VCaP (cell line): ENCODE data around the gene PAK4.
A peak's percentile ranks its signal among the peaks of the same experiment; 100 is the strongest.

Experiments used
- H3K27ac ChIP-seq: fragments of 450-650 bp; 2 replicates; pipeline ENCODE4 v1.5.1; 2017
- TF ChIP-seq, protein P1 (sequence below): fragments of 450-650 bp; conservative IDR thresholded peaks from 2 replicates; pipeline ENCODE4 v1.5.1; 2017; ENCODE audit warnings: mild to moderate bottlenecking, moderate library complexity

PAK4 gene

DNA sequence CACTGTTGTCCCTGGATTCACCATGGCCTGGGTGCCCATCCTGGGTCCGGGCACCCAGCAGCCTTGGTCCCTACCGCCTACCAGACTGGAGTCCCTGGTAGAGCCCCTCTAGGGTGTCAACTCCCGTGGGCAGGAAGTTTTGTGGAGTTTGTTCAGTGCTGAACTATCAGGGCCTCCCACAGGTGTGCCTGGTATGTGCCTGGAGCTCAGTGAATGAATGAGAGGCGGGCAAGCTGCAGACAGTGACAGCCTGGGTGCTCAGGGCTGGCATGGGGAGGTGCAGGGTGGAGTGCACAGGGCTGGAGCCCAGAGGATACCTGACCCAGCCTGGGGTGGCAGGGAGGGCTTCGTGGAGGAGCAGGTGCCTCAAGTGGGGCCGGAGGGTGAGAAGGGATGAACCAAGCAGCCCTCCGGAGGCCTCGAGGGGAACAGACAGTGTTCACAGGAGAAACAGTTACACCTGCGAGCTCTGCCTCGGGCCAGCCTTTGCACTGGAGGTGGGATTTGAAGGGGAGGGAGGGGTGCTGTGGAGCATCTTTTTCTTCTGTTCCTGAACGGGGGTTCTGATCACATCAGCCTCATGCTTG lies 29.6 kb downstream of the PAK4 start:
- H3K27ac ChIP-seq = peak overlapping the region; percentile 97
- TF ChIP-seq, protein P1, sequence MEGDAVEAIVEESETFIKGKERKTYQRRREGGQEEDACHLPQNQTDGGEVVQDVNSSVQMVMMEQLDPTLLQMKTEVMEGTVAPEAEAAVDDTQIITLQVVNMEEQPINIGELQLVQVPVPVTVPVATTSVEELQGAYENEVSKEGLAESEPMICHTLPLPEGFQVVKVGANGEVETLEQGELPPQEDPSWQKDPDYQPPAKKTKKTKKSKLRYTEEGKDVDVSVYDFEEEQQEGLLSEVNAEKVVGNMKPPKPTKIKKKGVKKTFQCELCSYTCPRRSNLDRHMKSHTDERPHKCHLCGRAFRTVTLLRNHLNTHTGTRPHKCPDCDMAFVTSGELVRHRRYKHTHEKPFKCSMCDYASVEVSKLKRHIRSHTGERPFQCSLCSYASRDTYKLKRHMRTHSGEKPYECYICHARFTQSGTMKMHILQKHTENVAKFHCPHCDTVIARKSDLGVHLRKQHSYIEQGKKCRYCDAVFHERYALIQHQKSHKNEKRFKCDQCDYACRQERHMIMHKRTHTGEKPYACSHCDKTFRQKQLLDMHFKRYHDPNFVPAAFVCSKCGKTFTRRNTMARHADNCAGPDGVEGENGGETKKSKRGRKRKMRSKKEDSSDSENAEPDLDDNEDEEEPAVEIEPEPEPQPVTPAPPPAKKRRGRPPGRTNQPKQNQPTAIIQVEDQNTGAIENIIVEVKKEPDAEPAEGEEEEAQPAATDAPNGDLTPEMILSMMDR = no peak

DNA sequence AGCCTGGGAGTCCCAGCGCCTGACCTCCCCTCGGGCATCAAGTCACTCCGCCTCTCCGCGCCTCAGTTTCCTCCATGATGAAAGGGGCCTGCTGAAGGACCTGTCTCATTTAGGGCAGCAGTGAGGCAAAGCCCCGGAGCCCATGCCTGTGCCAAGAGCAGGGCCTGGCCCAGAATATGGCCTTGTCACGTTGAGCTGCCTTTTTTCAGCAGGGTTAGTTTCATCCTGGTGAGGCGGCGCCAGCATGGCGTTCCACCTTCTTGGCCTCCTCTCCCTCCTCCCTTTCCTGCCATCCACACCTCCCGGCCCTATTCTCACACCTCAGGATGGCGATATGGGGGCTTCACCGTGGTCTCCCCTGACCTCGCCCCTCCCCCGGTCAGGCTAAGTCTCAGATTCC lies 30.2 kb downstream of the PAK4 start:
- H3K27ac ChIP-seq = peak overlapping the region; percentile 97
- TF ChIP-seq, protein P1 = no peak

DNA sequence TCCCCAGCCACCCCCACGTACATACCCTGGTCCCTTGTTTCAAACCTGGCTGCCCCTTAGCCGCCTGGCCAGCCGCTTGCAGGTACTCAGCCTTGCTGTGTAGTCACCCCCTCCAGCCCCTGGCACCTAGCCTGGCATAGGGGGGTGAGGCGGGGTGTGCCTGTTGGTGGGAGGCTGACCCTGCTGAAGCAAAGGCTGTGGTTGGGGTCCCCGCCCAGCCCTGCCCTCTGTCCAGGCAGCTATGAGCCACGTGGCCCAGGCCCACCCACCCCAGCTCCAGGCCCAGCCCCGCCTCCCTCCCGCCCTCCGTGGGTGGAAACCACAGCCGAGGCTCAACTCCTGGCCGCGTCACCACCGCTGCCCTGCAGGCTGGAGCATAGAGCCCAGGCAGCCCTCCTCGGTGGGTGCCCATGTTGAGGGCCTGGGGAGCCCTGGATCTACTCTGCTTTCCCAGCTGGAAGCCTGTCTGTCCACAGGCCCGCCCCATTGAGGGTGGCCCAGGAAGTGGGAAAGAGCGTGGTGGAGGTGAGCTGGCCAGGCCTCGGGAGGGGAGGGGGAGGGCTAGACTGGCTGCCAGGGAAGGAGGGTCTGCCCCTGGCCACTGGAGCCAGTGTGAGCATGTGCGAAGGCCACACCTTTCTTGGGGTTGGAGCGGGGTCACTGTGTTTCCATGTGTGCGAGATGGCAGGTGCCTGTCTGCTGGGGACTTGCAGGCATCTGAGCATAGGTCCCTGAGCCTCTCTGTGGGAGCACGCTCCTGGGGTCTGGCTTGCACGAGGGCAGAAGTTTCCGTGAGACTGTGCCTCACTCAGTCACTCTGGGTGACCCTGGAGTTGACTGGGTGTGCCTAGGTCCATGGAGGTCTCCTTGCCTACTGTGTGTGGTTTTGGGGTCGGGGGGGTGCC lies 31.0 kb downstream of the PAK4 start:
- TF ChIP-seq, protein P1 = no peak
- peak overlapping the region; percentile 97 for H3K27ac ChIP-seq

DNA sequence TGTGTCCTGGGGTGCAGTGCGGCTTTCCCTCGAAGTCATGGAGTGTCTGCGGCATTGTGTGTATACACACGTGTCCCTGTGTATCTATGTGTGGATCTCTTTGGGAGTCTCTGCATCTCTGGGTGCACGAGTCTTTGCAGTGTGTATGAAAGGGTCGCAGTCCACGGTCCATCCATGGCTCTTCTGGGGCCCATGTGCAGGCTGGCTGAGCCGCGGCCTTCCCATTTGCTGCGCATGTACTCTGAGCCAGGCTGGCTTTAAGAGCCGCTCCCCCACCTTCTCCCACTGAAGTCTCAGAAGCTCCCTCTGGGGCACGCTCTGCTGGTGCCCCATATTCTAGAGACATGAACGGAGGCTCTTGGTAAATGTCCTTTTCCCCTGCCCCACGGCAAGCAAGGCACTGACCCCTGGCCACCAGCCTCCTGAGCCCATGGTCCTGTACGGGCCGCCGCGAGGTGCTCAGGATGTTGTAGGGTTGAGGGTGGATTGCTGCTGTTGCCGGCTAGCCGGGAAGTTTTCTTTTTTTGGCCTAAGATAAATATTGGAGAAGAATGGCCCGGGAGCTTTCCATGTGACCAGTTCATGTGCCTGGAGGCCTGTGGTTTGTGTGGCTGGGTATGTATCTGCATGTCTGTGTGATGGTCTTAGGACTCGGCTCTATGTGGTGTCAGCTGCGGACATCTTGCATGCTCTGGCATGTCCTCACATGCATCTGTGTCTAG lies 31.9 kb downstream of the PAK4 start:
- TF ChIP-seq, protein P1 = no peak
- peak overlapping the region; percentile 97 for H3K27ac ChIP-seq

DNA sequence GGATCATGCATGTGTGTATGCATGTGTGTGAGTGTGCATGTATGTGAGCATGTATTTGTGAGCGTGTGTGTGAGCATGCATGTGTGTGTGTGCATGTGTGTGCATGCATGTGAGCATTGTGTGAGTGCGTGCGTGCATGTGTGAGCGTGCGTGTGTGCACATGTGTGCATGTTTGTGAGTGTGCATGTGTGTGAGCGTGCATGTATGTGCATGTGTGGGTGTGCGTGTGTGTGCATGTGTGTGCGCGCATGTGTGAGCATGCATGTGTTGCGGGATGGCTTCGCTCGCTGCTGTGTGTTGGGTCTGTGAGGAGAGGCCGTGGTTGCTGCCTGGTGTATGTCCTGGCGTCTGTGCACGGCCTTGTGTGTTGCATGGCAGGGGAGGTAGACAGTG lies 32.4 kb downstream of the PAK4 start:
- peak overlapping the region; percentile 97 for H3K27ac ChIP-seq
- TF ChIP-seq, protein P1 = no peak

DNA sequence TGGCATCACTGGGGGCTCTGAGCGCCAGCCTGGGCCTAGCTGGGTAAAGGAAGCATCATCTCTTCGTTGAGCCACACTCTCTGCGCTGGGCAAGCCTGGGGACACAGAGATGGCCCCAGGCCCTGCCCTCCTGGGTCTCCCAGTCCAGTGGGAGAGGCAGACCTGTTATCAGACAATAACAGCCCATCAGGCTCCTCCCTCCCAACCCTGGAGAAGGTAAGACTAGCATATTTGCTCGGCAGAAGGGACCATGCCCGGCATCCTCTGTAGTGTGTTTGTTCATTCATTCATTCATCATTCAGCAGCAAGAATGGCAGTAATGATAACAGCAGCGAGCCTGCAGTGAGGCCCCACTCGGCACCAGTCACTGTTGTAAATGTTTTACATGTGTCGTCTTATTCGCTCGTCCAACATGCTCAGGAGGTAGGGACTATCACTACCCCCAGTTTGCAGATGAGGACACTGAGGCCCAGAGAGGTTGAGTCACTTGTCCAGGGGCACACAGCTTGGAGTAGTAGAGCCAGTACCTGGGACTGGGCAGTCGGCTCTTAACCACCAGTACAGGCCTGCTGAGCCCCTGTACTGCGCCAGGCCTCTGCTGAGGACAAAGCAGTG lies 33.2 kb downstream of the PAK4 start:
- peak overlapping the region; percentile 97 for H3K27ac ChIP-seq
- TF ChIP-seq, protein P1 = no peak

DNA sequence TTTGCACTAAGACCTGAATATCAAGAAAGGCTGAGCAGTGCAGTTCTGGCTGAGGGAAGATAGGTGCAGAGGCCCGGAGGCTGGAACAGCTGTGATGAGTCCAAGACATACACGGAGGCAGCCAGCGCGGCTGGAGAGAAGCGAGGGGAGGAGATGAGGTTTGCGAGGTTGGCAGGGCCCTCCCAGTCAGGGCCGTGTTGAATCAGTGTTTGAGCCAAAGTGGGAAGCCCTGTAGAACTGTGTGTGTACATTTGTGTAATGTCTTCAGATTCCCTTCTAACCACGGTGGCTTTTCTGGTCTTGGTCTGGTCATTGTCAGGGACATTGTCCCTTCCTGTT lies 34.9 kb downstream of the PAK4 start:
- peak overlapping the region; percentile 97 for H3K27ac ChIP-seq

More for the DNA sequence above, 34.9 kb downstream of the PAK4 start:
- TF ChIP-seq, protein P1 = no peak; the same call in 1 of the 2 replicates
